GM12891 (cell line): ENCODE data around the gene ADAMTSL1.

Experiments used
- DNase-seq: peaks from one replicate; pipeline ENCODE4 v3.0.0; 2011; ENCODE audit warnings: low spot score; ENCODE audit not compliant: insufficient read length
- FAIRE-seq: peaks from 2 replicates; lab custom pipeline; 2011; peaks lifted over from hg19 to GRCh38; lab: Jason Lieb, UNC
- PAX5 ChIP-seq: IDR thresholded peaks from 2 replicates; pipeline ENCODE4 v1.6.1; 2011; ENCODE audit warnings: low read length, moderate library complexity, mild to moderate bottlenecking; ENCODE audit not compliant: insufficient read depth, severe bottlenecking
- POLR2A ChIP-seq: IDR thresholded peaks from 2 replicates; pipeline ENCODE4 v1.6.1; 2011; ENCODE audit warnings: low read depth, low read length, control low read depth
- POLR2AphosphoS5 ChIP-seq: IDR thresholded peaks from 2 replicates; pipeline ENCODE4 v1.6.1; 2011; ENCODE audit warnings: low read depth, low read length, control low read depth
- POU2F2 ChIP-seq: IDR thresholded peaks from 2 replicates; pipeline ENCODE4 v1.6.1; 2011; ENCODE audit warnings: low read depth, mild to moderate bottlenecking, control low read depth, low read length, moderate library complexity
- SPI1 ChIP-seq: IDR thresholded peaks from 2 replicates; pipeline ENCODE4 v1.6.1; 2011; ENCODE audit warnings: low read depth, low read length, control low read depth
- TAF1 ChIP-seq: IDR thresholded peaks from 2 replicates; pipeline ENCODE4 v1.6.1; 2011; ENCODE audit warnings: low read depth, low read length, control low read depth

Gene ADAMTSL1

GRCh38 chr9:18479405-18479804, 5.5 kb downstream of the ADAMTSL1 start:
- DNase-seq (no peak), FAIRE-seq (no peak)
- no peak for TF ChIP-seq POLR2A
- no peak for TF ChIP-seq POU2F2
- TF ChIP-seq TAF1, result no peak
- TF ChIP-seq POLR2AphosphoS5, result no peak
- TF ChIP-seq PAX5, result no peak
- no peak for TF ChIP-seq SPI1

- DNase-seq, result no peak
- TF ChIP-seq PAX5, result no peak
- no peak for TF ChIP-seq POLR2AphosphoS5
- no peak for TF ChIP-seq SPI1
- no peak for TF ChIP-seq POU2F2
- no peak for TF ChIP-seq POLR2A
- TF ChIP-seq TAF1, result no peak
- FAIRE-seq, result no peak
Measured at GRCh38 chr9:18480662-18481093, 6.7 kb downstream of the ADAMTSL1 start.

GRCh38 chr9:18482371-18482770, 8.4 kb downstream of the ADAMTSL1 start:
- FAIRE-seq (no peak), DNase-seq (no peak)
- TF ChIP-seq POU2F2, result no peak
- no peak for TF ChIP-seq POLR2AphosphoS5
- TF ChIP-seq POLR2A, result no peak
- no peak for TF ChIP-seq PAX5
- no peak for TF ChIP-seq SPI1
- no peak for TF ChIP-seq TAF1

- DNase-seq, result no peak
- TF ChIP-seq PAX5, result no peak
- TF ChIP-seq POU2F2, result no peak
- no peak for TF ChIP-seq SPI1
- no peak for TF ChIP-seq POLR2A
- TF ChIP-seq TAF1, result no peak
- no peak for TF ChIP-seq POLR2AphosphoS5
- no peak for FAIRE-seq
Measured at GRCh38 chr9:18485714-18486113, 11.8 kb downstream of the ADAMTSL1 start.

- FAIRE-seq (no peak), DNase-seq (no peak)
- TF ChIP-seq SPI1 (no peak), POLR2AphosphoS5 (no peak), PAX5 (no peak), TAF1 (no peak), POU2F2 (no peak), POLR2A (no peak)
Measured at GRCh38 chr9:18487611-18488010, 13.7 kb downstream of the ADAMTSL1 start.

GRCh38 chr9:18488886-18489285, 14.9 kb downstream of the ADAMTSL1 start:
- FAIRE-seq (no peak), DNase-seq (no peak)
- TF ChIP-seq PAX5, result no peak
- TF ChIP-seq POLR2A, result no peak
- no peak for TF ChIP-seq SPI1
- TF ChIP-seq TAF1, result no peak
- TF ChIP-seq POU2F2, result no peak
- no peak for TF ChIP-seq POLR2AphosphoS5

- FAIRE-seq, result no peak
- TF ChIP-seq SPI1, result no peak
- TF ChIP-seq PAX5, result no peak
- no peak for TF ChIP-seq POLR2A
- TF ChIP-seq POLR2AphosphoS5, result no peak
- TF ChIP-seq POU2F2, result no peak
- no peak for TF ChIP-seq TAF1
- DNase-seq, result no peak
Measured at GRCh38 chr9:18489861-18490260, 15.9 kb downstream of the ADAMTSL1 start.

GRCh38 chr9:18490641-18491370, 16.9 kb downstream of the ADAMTSL1 start:
- TF ChIP-seq POLR2AphosphoS5, result no peak
- TF ChIP-seq PAX5, result no peak
- TF ChIP-seq TAF1, result no peak
- TF ChIP-seq POU2F2, result no peak
- no peak for FAIRE-seq
- no peak for DNase-seq

- TF ChIP-seq POLR2A (no peak), PAX5 (no peak), SPI1 (no peak), POLR2AphosphoS5 (no peak), POU2F2 (no peak), TAF1 (no peak)
- FAIRE-seq (no peak), DNase-seq (no peak)
Measured at GRCh38 chr9:18492612-18493011, 18.7 kb downstream of the ADAMTSL1 start.

- DNase-seq (no peak), FAIRE-seq (peak; percentile 13)
- TF ChIP-seq SPI1 (no peak), PAX5 (no peak), POU2F2 (no peak), POLR2A (no peak), POLR2AphosphoS5 (no peak), TAF1 (no peak)
Measured at GRCh38 chr9:18493451-18493993, 19.6 kb downstream of the ADAMTSL1 start.
